PFSK-1 (cell line): ENCODE results near the gene WDFY2. TPM values are rescaled to one million over a fixed set of nuclear protein-coding genes. Genes with fewer than 3 reads are reported as not detected.

Experiments used
- FOXP2 ChIP-seq: optimal IDR thresholded peaks from 2 replicates; pipeline ENCODE3; 2011; ENCODE audit warnings: borderline replicate concordance, control low read depth, inconsistent platforms; ENCODE audit not compliant: insufficient read depth; ENCODE audit errors: extremely low read length, extremely low read depth
- POLR2AphosphoS5 ChIP-seq: IDR thresholded peaks from 2 replicates; pipeline ENCODE4 v1.6.1; 2012; ENCODE audit warnings: low read depth, mild to moderate bottlenecking, control low read depth, low read length, moderate library complexity
- REST ChIP-seq, 2 experiments: IDR thresholded peaks; 2 replicates each; pipeline versions ENCODE4 v1.6.1 to v1.8.0; 2011 to 2012; ENCODE audit warnings: low read depth in 2 of 2, low read length in 2 of 2, control low read depth in 1 of 2, inconsistent platforms in 1 of 2, mild to moderate bottlenecking in 1 of 2, moderate library complexity in 1 of 2; ENCODE audit not compliant: insufficient read depth in 1 of 2
- SIN3A ChIP-seq: IDR thresholded peaks from 2 replicates; pipeline ENCODE4 v1.6.1; 2012; ENCODE audit warnings: mild to moderate bottlenecking, low read length, moderate library complexity, borderline replicate concordance; ENCODE audit not compliant: insufficient read depth
- TAF1 ChIP-seq: IDR thresholded peaks from 2 replicates; pipeline ENCODE4 v1.6.1; 2012; ENCODE audit warnings: low read length, control low read depth, borderline replicate concordance; ENCODE audit not compliant: insufficient read depth
- polyA plus RNA-seq: library from polyadenylated mRNA; unstranded; fragments of >200 nt; gene quantifications from one replicate; pipeline ENCODE4 v1.2.1, GENCODE V29; 2012; ENCODE audit warnings: low read depth, missing spikeins; ENCODE audit not compliant: insufficient read length

The WDFY2 gene
- 10.6 TPM for polyA plus RNA-seq

- TF ChIP-seq POLR2AphosphoS5 (peak; percentile 65; the same call in 1 of the 2 replicates), TAF1 (peak; percentile 87; the same call in 1 of the 2 replicates), SIN3A (no peak; the same call in 1 of the 2 replicates), FOXP2 (no peak), REST (IDR thresholded peaks at IDR 0.05; ENCODE audit: insufficient read depth in 1 of 2, low read depth in 2 of 2, low read length in 2 of 2) (0 out of 4 replicates have a peak, but pooled peaks have one; percentile 20)
Measured at GRCh38 chr13:51583875-51584730, at the start of gene WDFY2. WDFY2 (plus strand) TSS chr13:51584462; CDS start chr13:51584688, 226 bp downstream.

GRCh38 chr13:51538591-51539179 lies 45.6 kb upstream of the WDFY2 start:
- TF ChIP-seq POLR2AphosphoS5, result no peak
- TF ChIP-seq REST (IDR thresholded peaks at IDR 0.05; ENCODE audit: insufficient read depth in 1 of 2, low read depth in 2 of 2, low read length in 2 of 2), result no peak
- no peak for TF ChIP-seq TAF1
- TF ChIP-seq FOXP2, result no peak
- no peak for TF ChIP-seq SIN3A

- no peak for TF ChIP-seq SIN3A
- TF ChIP-seq TAF1, result no peak
- no peak for TF ChIP-seq POLR2AphosphoS5
- no peak for TF ChIP-seq REST (IDR thresholded peaks at IDR 0.05; ENCODE audit: insufficient read depth in 1 of 2, low read depth in 2 of 2, low read length in 2 of 2)
- TF ChIP-seq FOXP2, result no peak
Measured at GRCh38 chr13:51539887-51540286, 44.4 kb upstream of the WDFY2 start.

- no peak for TF ChIP-seq POLR2AphosphoS5
- no peak for TF ChIP-seq SIN3A
- TF ChIP-seq FOXP2, result no peak
- TF ChIP-seq REST (IDR thresholded peaks at IDR 0.05; ENCODE audit: insufficient read depth in 1 of 2, low read depth in 2 of 2, low read length in 2 of 2), result no peak
- TF ChIP-seq TAF1, result no peak
Measured at GRCh38 chr13:51541037-51541436, 43.2 kb upstream of the WDFY2 start.
